Endodermal cell (in vitro differentiated cells): Measurements from ENCODE around the gene MCU. TPM values are rescaled to one million over a fixed set of nuclear protein-coding genes. Genes with fewer than 3 reads are reported as not detected.

Source experiments
- DNase-seq: peaks from one replicate; pipeline ENCODE4 v3.0.0-alpha.2; 2017
- H3K27ac ChIP-seq: 2 replicates; pipeline ENCODE4 v1.5.1; 2013; ENCODE audit warnings: mild to moderate bottlenecking, low read depth, low read length, moderate library complexity
- H3K27me3 ChIP-seq: 2 replicates; pipeline ENCODE4 v1.6.1; 2013; ENCODE audit warnings: mild to moderate bottlenecking, low read length, moderate library complexity; ENCODE audit not compliant: insufficient read depth, control insufficient read depth, poor library complexity, severe bottlenecking
- H3K36me3 ChIP-seq: 2 replicates; pipeline ENCODE4 v1.7.0; 2013; ENCODE audit warnings: mild to moderate bottlenecking, low read length, moderate library complexity; ENCODE audit not compliant: control insufficient read depth, insufficient read depth
- H3K4me1 ChIP-seq: one replicate; pipeline ENCODE4 v1.7.0; 2013; ENCODE audit warnings: low read length; ENCODE audit not compliant: control insufficient read depth, insufficient read depth
- H3K4me3 ChIP-seq: 2 replicates; pipeline ENCODE4 v1.5.1; 2013; ENCODE audit warnings: mild to moderate bottlenecking, low read length, moderate library complexity
- H3K9ac ChIP-seq: 2 replicates; pipeline ENCODE4 v1.6.1; 2013; ENCODE audit warnings: mild to moderate bottlenecking, low read length, moderate library complexity; ENCODE audit not compliant: poor library complexity, severe bottlenecking; ENCODE audit errors: extremely low read depth
- H3K9me3 ChIP-seq: 2 replicates; pipeline ENCODE4 v1.6.1; 2013; ENCODE audit warnings: mild to moderate bottlenecking, low read length, moderate library complexity; ENCODE audit not compliant: control insufficient read depth
- H3K27ac Mint-ChIP-seq: 2 replicates; pipeline ENCODE4 v1.8.0; 2020; ENCODE audit warnings: mixed read lengths
- H3K27me3 Mint-ChIP-seq: 2 replicates; pipeline ENCODE4 v1.8.0; 2021; ENCODE audit warnings: mild to moderate bottlenecking, mixed read lengths; ENCODE audit not compliant: insufficient read depth
- H3K36me3 Mint-ChIP-seq: 2 replicates; pipeline ENCODE4 v1.8.0; 2020; ENCODE audit warnings: low read depth, mixed read lengths
- H3K4me1 Mint-ChIP-seq: 2 replicates; pipeline ENCODE4 v1.8.0; 2020; ENCODE audit warnings: mixed read lengths
- H3K4me3 Mint-ChIP-seq: 2 replicates; pipeline ENCODE4 v1.8.0; 2020; ENCODE audit warnings: mild to moderate bottlenecking, moderate library complexity, mixed read lengths
- H3K9me3 Mint-ChIP-seq: 2 replicates; pipeline ENCODE4 v1.8.0; 2020; ENCODE audit warnings: mild to moderate bottlenecking, mixed read lengths
- WGBS, 2 experiments: methylation state at CpG; one replicate each; pipeline versions ENCODE4 v1.1.5 to v1.1.7; 2013; ENCODE audit warnings: missing lambda C conversion rate in 2 of 2, mixed read lengths in 1 of 2; ENCODE audit not compliant: insufficient coverage in 1 of 2, insufficient read length in 1 of 2; 5-methylcytosine and 5-hydroxymethylcytosine counted together
- total RNA-seq, 2 donors: library from RNA; stranded (reverse); fragmentation: NEBNext Ultra II Directional in 1 of 2; extraction: Animal tissue kit (Norgen Biotek cat#: 25700) in 1 of 2; gene quantifications; 2 replicates in 1 of 2; 3 replicates in 1 of 2; pipeline ENCODE4 v1.2.1, GENCODE V29; 2021
- TF ChIP-seq, protein P1 (sequence below): fragments of 200-600 bp; sonication (generic); conservative IDR thresholded peaks from 2 replicates; pipeline ENCODE4 v1.5.0; 2021; ENCODE audit warnings: antibody characterized with exemption, mild to moderate bottlenecking

MCU gene
- total RNA-seq, 2 donors from 2014 or later: 46.1 to 48.5 TPM

DNA sequence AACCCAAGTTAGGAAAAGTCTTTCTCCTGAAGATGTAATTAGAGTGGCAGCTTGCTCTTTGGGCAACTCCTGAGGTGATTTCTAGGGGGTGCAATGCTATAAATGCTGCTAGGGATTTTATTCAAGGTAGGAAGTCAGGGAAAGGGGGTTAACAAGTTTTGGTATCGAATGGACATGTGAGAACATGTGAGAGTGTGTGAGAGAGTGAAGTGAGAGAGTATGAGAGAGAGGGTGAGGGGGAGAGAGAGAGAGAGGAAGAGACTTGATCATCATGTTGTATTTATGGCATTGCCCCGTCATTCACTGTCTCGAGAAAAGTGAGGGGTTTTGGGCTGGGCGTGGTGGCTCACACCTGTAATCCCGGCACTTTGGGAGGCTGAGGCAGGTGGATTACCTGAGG, 50.9 kb downstream of the MCU start:
- TF ChIP-seq, protein P1, sequence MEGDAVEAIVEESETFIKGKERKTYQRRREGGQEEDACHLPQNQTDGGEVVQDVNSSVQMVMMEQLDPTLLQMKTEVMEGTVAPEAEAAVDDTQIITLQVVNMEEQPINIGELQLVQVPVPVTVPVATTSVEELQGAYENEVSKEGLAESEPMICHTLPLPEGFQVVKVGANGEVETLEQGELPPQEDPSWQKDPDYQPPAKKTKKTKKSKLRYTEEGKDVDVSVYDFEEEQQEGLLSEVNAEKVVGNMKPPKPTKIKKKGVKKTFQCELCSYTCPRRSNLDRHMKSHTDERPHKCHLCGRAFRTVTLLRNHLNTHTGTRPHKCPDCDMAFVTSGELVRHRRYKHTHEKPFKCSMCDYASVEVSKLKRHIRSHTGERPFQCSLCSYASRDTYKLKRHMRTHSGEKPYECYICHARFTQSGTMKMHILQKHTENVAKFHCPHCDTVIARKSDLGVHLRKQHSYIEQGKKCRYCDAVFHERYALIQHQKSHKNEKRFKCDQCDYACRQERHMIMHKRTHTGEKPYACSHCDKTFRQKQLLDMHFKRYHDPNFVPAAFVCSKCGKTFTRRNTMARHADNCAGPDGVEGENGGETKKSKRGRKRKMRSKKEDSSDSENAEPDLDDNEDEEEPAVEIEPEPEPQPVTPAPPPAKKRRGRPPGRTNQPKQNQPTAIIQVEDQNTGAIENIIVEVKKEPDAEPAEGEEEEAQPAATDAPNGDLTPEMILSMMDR: no peak
- DNase-seq: no peak
- Histone ChIP-seq H3K9me3 (no peaks in the 10 kb centered on the region), H3K9ac (no peak overlapping the region), H3K4me3 (no peak overlapping the region), H3K27me3 (no peaks in the 10 kb centered on the region), H3K36me3 (peaks cover 3% of the 10 kb centered on the region), H3K4me1 (peaks cover 7% of the 10 kb centered on the region), H3K27ac (no peak overlapping the region)
- Mint-ChIP-seq H3K4me1 (peaks cover 37% of the 10 kb centered on the region), H3K36me3 (peaks cover 6% of the 10 kb centered on the region), H3K9me3 (no peaks in the 10 kb centered on the region), H3K27me3 (no peaks in the 10 kb centered on the region), H3K4me3 (no peak overlapping the region), H3K27ac (no peak overlapping the region)
- 91 to 96% methylated on average over 5 of the region's 5 CpGs for WGBS, 2 experiments

DNA sequence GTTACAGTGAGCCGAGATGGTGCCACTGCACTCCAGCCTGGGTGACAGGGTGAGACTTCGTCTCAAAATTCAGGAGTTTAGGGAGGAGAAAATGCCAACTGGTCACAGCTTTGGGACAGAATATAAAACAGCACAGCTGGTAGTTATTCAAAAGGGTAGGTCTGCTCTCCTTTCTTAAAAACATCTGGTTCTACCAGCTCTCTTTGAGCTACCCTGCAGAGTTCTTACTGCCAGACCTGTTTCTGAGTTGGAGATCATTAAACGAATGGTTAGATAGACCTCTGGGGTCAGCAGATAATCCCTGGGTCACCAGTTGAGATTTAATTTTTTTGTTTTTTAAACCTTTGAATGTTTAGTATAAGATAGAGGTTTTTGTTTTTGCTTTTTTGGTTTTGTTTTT, 52.6 kb downstream of the MCU start:
- Mint-ChIP-seq H3K27ac (peak overlapping the region; percentile 29), H3K4me1 (peaks cover 27% of the 10 kb centered on the region), H3K9me3 (no peaks in the 10 kb centered on the region), H3K4me3 (no peak overlapping the region), H3K27me3 (no peaks in the 10 kb centered on the region), H3K36me3 (peaks cover 10% of the 10 kb centered on the region)
- Histone ChIP-seq H3K4me1 (peaks cover 3% of the 10 kb centered on the region), H3K27me3 (no peaks in the 10 kb centered on the region), H3K4me3 (no peak overlapping the region), H3K9ac (no peak overlapping the region), H3K27ac (no peak overlapping the region), H3K36me3 (peaks cover 3% of the 10 kb centered on the region), H3K9me3 (no peaks in the 10 kb centered on the region)
- no peak for DNase-seq
- 70 to 73% methylated on average over 3 of the region's 3 CpGs for WGBS, 2 experiments
- TF ChIP-seq, protein P1: no peak

DNA sequence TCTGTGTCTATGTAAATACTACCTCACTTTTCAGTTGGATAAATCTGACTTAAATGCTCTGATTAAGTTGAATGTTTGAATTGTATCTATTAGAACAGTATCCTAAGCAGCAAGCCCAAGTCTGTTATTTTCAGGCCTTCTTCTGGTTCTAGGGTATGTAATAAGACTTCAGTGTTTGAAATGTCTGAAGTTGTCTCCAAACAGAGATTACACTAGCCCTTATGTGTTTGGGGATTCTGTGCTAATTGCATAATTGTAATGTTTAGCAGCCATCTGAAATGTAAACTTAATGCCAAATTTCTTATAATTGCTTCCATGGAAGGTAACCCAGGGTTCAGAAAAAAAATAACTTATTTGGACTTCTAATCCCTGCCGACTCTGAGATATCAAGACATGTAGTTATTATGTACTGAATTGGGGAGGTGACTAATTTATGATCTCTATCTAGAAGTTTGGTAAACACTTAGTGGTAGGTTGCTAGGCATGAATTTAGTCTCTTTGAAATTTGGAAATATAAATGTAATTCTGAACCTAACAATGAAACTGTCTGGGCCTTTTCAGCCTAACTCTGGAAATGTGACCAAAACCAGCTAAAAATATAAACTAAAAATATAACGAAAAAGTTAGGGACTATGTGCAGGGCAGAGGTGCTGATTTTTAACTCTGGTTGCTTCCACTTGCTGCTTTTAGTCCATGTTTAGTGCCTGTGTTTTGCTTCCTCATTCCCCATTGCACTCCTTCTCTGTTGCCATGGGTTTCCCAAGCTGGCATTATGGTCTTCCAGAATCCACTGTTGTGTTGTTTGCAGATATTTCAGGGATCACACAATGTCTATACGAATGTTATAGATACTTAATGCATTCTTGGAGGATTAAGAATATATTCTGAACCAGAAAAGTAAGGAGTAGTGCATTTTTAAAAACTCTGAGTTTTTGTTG, 54.8 kb downstream of the MCU start:
- no peaks in the 10 kb centered on the region for H3K9me3 ChIP-seq
- Mint-ChIP-seq H3K36me3 (peaks cover 11% of the 10 kb centered on the region), H3K27ac (no peak overlapping the region), H3K27me3 (no peaks in the 10 kb centered on the region), H3K4me1 (peaks cover 21% of the 10 kb centered on the region), H3K4me3 (no peak overlapping the region), H3K9me3 (no peaks in the 10 kb centered on the region)
- no peak overlapping the region for H3K9ac ChIP-seq
- no peaks in the 10 kb centered on the region for H3K27me3 ChIP-seq
- 93 to 94% methylated on average over 3 of the region's 3 CpGs for WGBS, 2 experiments
- no peak for DNase-seq
- no peak overlapping the region for H3K27ac ChIP-seq
- H3K4me3 ChIP-seq: no peak overlapping the region
- H3K4me1 ChIP-seq: peaks cover 3% of the 10 kb centered on the region
- H3K36me3 ChIP-seq: peaks cover 3% of the 10 kb centered on the region
- TF ChIP-seq, protein P1: no peak
